Jurkat, Clone E6-1 (cell line): Measurements from ENCODE around the gene MED28. TPM values are rescaled to one million over a fixed set of nuclear protein-coding genes. Genes with fewer than 3 reads are reported as not detected.
"Not testable (repeated sequence)": the region's sequence is repeated elsewhere in the genome, so short reads cannot be mapped to it uniquely, and the experiment has no call there.

Source experiments
- DNase-seq: peaks from one replicate; pipeline ENCODE4 v3.0.0-alpha.2; 2011; ENCODE audit warnings: low read depth, low spot score
- H3K4me3 ChIP-seq: 2 replicates; pipeline ENCODE4 v1.5.1; 2011; ENCODE audit warnings: mild to moderate bottlenecking, low read length, control low read depth, moderate library complexity
- polyA plus RNA-seq: library from polyadenylated mRNA; unstranded; fragments of >200 nt; gene quantifications from one replicate; pipeline ENCODE4 v1.2.1, GENCODE V29; 2012; ENCODE audit warnings: missing spikeins; ENCODE audit not compliant: insufficient read length, insufficient read depth

Gene MED28
- polyA plus RNA-seq = 123 TPM

- peak within 1 kb of the TSS; percentile 99 for H3K4me3 ChIP-seq
- DNase-seq = peak; percentile 92
Observed at GRCh38 chr4:17614416-17615299, at the start of gene MED28. TSS of gene MED28 (plus strand) at chr4:17614641. CDS start at chr4:17614655, 14 bp downstream.

- DNase-seq = no peak
Observed at GRCh38 chr4:17565846-17566245, 48.6 kb upstream of the MED28 start.

GRCh38 chr4:17567271-17567670 lies 47.2 kb upstream of the MED28 start:
- DNase-seq = no peak
- H3K4me3 ChIP-seq = no peak overlapping the region

More at GRCh38 chr4:17565846-17566245, 48.6 kb upstream of the MED28 start:
- H3K4me3 ChIP-seq = no peak overlapping the region

GRCh38 chr4:17574206-17574605 lies 40.2 kb upstream of the MED28 start:
- no peak overlapping the region for H3K4me3 ChIP-seq
- DNase-seq = no peak

- H3K4me3 ChIP-seq, DNase-seq: not testable (repeated sequence)
Observed at GRCh38 chr4:17575177-17575576, 39.3 kb upstream of the MED28 start.

- DNase-seq = peak; percentile 90
- peak within 1 kb of the TSS; percentile 75 for H3K4me3 ChIP-seq
Observed at GRCh38 chr4:17576932-17577664, 37.3 kb upstream of the MED28 start, which contains the start of gene LAP3. TSS of gene LAP3 (plus strand) at chr4:17577198. CDS start at chr4:17577466, 268 bp downstream.

- no peak for DNase-seq
- H3K4me3 ChIP-seq = peak overlapping the region; percentile 75
Observed at GRCh38 chr4:17577665-17578481, 36.6 kb upstream of the MED28 start.

- H3K4me3 ChIP-seq = peak overlapping the region; percentile 75
- no peak for DNase-seq
Observed at GRCh38 chr4:17578482-17578891, 36.0 kb upstream of the MED28 start.

- DNase-seq = no peak
- no peak overlapping the region for H3K4me3 ChIP-seq
Observed at GRCh38 chr4:17580969-17581368, 33.5 kb upstream of the MED28 start.

GRCh38 chr4:17583276-17583675 lies 31.2 kb upstream of the MED28 start:
- DNase-seq = no peak

GRCh38 chr4:17583941-17584340 lies 30.5 kb upstream of the MED28 start:
- H3K4me3 ChIP-seq = no peak overlapping the region
- DNase-seq = no peak

More at GRCh38 chr4:17583276-17583675, 31.2 kb upstream of the MED28 start:
- no peak overlapping the region for H3K4me3 ChIP-seq

GRCh38 chr4:17584521-17585213 lies 29.8 kb upstream of the MED28 start:
- DNase-seq = no peak
- H3K4me3 ChIP-seq = no peak overlapping the region

- H3K4me3 ChIP-seq = no peak overlapping the region
- no peak for DNase-seq
Observed at GRCh38 chr4:17587094-17587822, 27.2 kb upstream of the MED28 start.

- H3K4me3 ChIP-seq = no peak overlapping the region
- DNase-seq = no peak
Observed at GRCh38 chr4:17589355-17589754, 25.1 kb upstream of the MED28 start.

GRCh38 chr4:17595471-17596005 lies 18.9 kb upstream of the MED28 start:
- no peak for DNase-seq
- H3K4me3 ChIP-seq = no peak overlapping the region

GRCh38 chr4:17597517-17597916 lies 16.9 kb upstream of the MED28 start:
- no peak overlapping the region for H3K4me3 ChIP-seq
- DNase-seq = no peak

GRCh38 chr4:17599826-17600225 lies 14.6 kb upstream of the MED28 start:
- DNase-seq = no peak
- H3K4me3 ChIP-seq = no peak overlapping the region

- no peak for DNase-seq
- H3K4me3 ChIP-seq = no peak overlapping the region
Observed at GRCh38 chr4:17605236-17605635, 9.2 kb upstream of the MED28 start.
